ENCODE measurements around the gene IL17RC.
"Not testable (repeated sequence)": the region's sequence is repeated elsewhere in the genome, so short reads cannot be mapped to it uniquely, and the experiment has no call there.

The IL17RC gene

DNA sequence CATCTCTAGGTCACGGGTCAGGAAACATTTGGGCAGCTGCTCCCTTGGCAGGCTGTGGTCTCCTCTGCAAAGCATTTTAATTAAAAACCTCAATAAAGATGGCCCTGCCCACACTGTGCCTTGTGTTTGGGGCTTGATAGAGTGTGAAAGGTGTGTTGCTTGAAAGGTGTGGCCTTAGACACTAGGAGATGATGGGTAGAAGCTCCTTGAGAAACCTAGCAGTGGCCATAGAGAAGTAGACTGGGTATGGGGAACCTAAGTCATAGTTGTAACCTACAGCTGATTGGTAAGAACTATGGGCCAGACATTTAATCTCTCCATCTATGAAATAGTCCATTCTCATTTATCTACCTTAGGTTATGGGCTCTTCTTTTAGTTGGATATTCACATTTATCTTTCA lies 23.2 kb upstream of the IL17RC start:
- Histone ChIP-seq H3K4me3 (ENCODE audit: low read length) (no peak overlapping the region), H3K27ac (ENCODE audit: low read length) (no peak overlapping the region), H3K4me1 (ENCODE audit: low read length) (peaks cover 5% of the 10 kb centered on the region; the same call in 1 of the 2 replicates), H3K36me3 (replicated peaks; ENCODE audit: insufficient read depth, low read length) (0 out of 2 replicates have a peak, but pooled peaks cover 2% of the 10 kb centered on the region), H3K4me2 (ENCODE audit: low read depth, low read length) (no peak overlapping the region), H2AFZ (ENCODE audit: low read length) (no peak overlapping the region), H3K79me2 (ENCODE audit: low read length) (peaks cover 30% of the 10 kb centered on the region), H4K20me1 (ENCODE audit: insufficient read depth, low read length) (no peaks in the 10 kb centered on the region), H3F3A (ENCODE audit: insufficient read depth, low read length) (no peaks in the 10 kb centered on the region), H3K9ac (ENCODE audit: low read length) (no peak overlapping the region), H3K9me2 (replicated peaks; ENCODE audit: insufficient read depth, low read length) (no peaks in the 10 kb centered on the region), H3K9me3 (replicated peaks; ENCODE audit: insufficient read depth, low read length) (no peaks in the 10 kb centered on the region), H3K27me3 (replicated peaks; ENCODE audit: insufficient read depth, low read length) (no peaks in the 10 kb centered on the region)
- DNase-seq: no peak
- no peak for TF ChIP-seq EZH2phosphoT487 (IDR thresholded peaks at IDR 0.05; ENCODE audit: low read length)
- TF ChIP-seq CTCF (IDR thresholded peaks at IDR 0.05; ENCODE audit: low read length): no peak
- no peak for TF ChIP-seq EZH2 (optimal IDR thresholded peaks at IDR 0.05; ENCODE audit: low read depth, low read length)

- H3K4me2 ChIP-seq (ENCODE audit: low read depth, low read length); H3K27ac ChIP-seq (ENCODE audit: low read length); H3K9me3 ChIP-seq (replicated peaks; ENCODE audit: insufficient read depth, low read length); H3K36me3 ChIP-seq (replicated peaks; ENCODE audit: insufficient read depth, low read length); H4K20me1 ChIP-seq (ENCODE audit: insufficient read depth, low read length); H3K9ac ChIP-seq (ENCODE audit: low read length); H2AFZ ChIP-seq (ENCODE audit: low read length); H3K27me3 ChIP-seq (replicated peaks; ENCODE audit: insufficient read depth, low read length); DNase-seq; H3K9me2 ChIP-seq (replicated peaks; ENCODE audit: insufficient read depth, low read length); H3F3A ChIP-seq (ENCODE audit: insufficient read depth, low read length); H3K4me1 ChIP-seq (ENCODE audit: low read length); H3K4me3 ChIP-seq (ENCODE audit: low read length): not testable (repeated sequence)
- peaks cover 26% of the 10 kb centered on the region for H3K79me2 ChIP-seq (ENCODE audit: low read length)
These were observed 21.2 kb upstream of the IL17RC start for GRCh38 chr3:9895715-9896114.

GRCh38 chr3:9896755-9897407 lies 20.0 kb upstream of the IL17RC start:
- not testable (repeated sequence) for H4K20me1 ChIP-seq (ENCODE audit: insufficient read depth, low read length); H3F3A ChIP-seq (ENCODE audit: insufficient read depth, low read length); DNase-seq; H3K27me3 ChIP-seq (replicated peaks; ENCODE audit: insufficient read depth, low read length); H3K27ac ChIP-seq (ENCODE audit: low read length); H3K36me3 ChIP-seq (replicated peaks; ENCODE audit: insufficient read depth, low read length); H3K9me2 ChIP-seq (replicated peaks; ENCODE audit: insufficient read depth, low read length); H3K4me2 ChIP-seq (ENCODE audit: low read depth, low read length); H3K4me1 ChIP-seq (ENCODE audit: low read length); H3K4me3 ChIP-seq (ENCODE audit: low read length); H3K9me3 ChIP-seq (replicated peaks; ENCODE audit: insufficient read depth, low read length); H2AFZ ChIP-seq (ENCODE audit: low read length); H3K9ac ChIP-seq (ENCODE audit: low read length)
- peaks cover 15% of the 10 kb centered on the region for H3K79me2 ChIP-seq (ENCODE audit: low read length)

- DNase-seq: no peak
- Histone ChIP-seq H3K79me2 (ENCODE audit: low read length) (peaks cover 7% of the 10 kb centered on the region), H3K27ac (ENCODE audit: low read length) (no peak overlapping the region), H3K9me2 (replicated peaks; ENCODE audit: insufficient read depth, low read length) (no peaks in the 10 kb centered on the region), H3K4me3 (ENCODE audit: low read length) (no peak overlapping the region), H3K4me2 (ENCODE audit: low read depth, low read length) (no peak overlapping the region), H3K4me1 (ENCODE audit: low read length) (peaks cover 5% of the 10 kb centered on the region; the same call in 1 of the 2 replicates), H3K27me3 (replicated peaks; ENCODE audit: insufficient read depth, low read length) (no peaks in the 10 kb centered on the region), H3K36me3 (replicated peaks; ENCODE audit: insufficient read depth, low read length) (0 out of 2 replicates have a peak, but pooled peaks cover 1% of the 10 kb centered on the region), H3K9ac (ENCODE audit: low read length) (no peak overlapping the region), H3F3A (ENCODE audit: insufficient read depth, low read length) (no peaks in the 10 kb centered on the region), H4K20me1 (ENCODE audit: insufficient read depth, low read length) (no peaks in the 10 kb centered on the region), H2AFZ (ENCODE audit: low read length) (no peak overlapping the region), H3K9me3 (replicated peaks; ENCODE audit: insufficient read depth, low read length) (no peaks in the 10 kb centered on the region)
- no peak for TF ChIP-seq EZH2phosphoT487 (IDR thresholded peaks at IDR 0.05; ENCODE audit: low read length)
- no peak for TF ChIP-seq CTCF (IDR thresholded peaks at IDR 0.05; ENCODE audit: low read length)
- no peak for TF ChIP-seq EZH2 (optimal IDR thresholded peaks at IDR 0.05; ENCODE audit: low read depth, low read length)
These were observed 19.2 kb upstream of the IL17RC start for GRCh38 chr3:9897408-9898372.
